NT2/D1 (cell line): ENCODE measurements around the gene NLGN4Y.

Source experiments
- DNase-seq: peaks from one replicate; pipeline ENCODE4 v3.0.0-alpha.2; 2011; ENCODE audit warnings: low read depth, low spot score
- H3K27me3 ChIP-seq: 2 replicates; pipeline ENCODE4 v1.6.0; 2011; ENCODE audit warnings: mild to moderate bottlenecking; ENCODE audit not compliant: insufficient read length, insufficient read depth
- H3K36me3 ChIP-seq: 2 replicates; pipeline ENCODE4 v1.6.1; 2011; ENCODE audit warnings: mild to moderate bottlenecking, low read length, mixed read lengths; ENCODE audit not compliant: insufficient read depth, insufficient read length
- H3K4me1 ChIP-seq: 2 replicates; pipeline ENCODE4 v1.5.1; 2011; ENCODE audit not compliant: insufficient read depth, insufficient read length
- H3K4me3 ChIP-seq: 2 replicates; pipeline ENCODE4 v1.5.1; 2011; ENCODE audit warnings: low read depth; ENCODE audit not compliant: insufficient read length
- H3K9ac ChIP-seq: 2 replicates; pipeline ENCODE4 v1.6.0; 2011; ENCODE audit warnings: low read depth; ENCODE audit not compliant: insufficient read length
- H3K9me3 ChIP-seq: 2 replicates; pipeline ENCODE4 v1.5.1; 2011; ENCODE audit warnings: mild to moderate bottlenecking, low read length; ENCODE audit not compliant: insufficient read depth
- SUZ12 ChIP-seq: IDR thresholded peaks from 2 replicates; pipeline ENCODE4 v1.6.1; 2011; ENCODE audit not compliant: insufficient read length, insufficient read depth; ENCODE audit errors: extremely low read depth
- YY1 ChIP-seq: IDR thresholded peaks from 2 replicates; pipeline ENCODE4 v1.6.1; 2011; ENCODE audit not compliant: insufficient read length, insufficient read depth
- ZNF274 ChIP-seq: IDR thresholded peaks from 2 replicates; pipeline ENCODE4 v1.6.1; 2011; ENCODE audit warnings: mild to moderate bottlenecking, low read depth, low read length

Gene NLGN4Y

DNA sequence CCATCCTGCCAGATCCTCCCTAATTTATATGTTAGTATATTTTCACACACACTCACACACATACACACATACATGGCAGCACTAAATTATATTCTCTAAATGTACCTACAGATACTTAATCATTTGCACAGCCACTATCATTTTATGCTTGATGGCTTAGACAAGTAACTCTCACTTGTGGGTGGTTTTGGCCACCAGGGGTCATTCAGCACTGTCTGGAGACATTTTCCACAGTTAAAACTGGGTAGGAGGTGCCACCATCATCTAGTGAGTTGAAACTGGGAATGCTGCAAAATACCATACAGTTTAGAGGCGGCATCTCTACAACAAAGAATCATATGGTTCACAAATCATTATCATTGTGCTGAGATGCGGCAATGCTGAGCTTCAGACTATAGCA lies 94.2 kb downstream of the NLGN4Y start:
- Histone ChIP-seq H3K4me3 (no peak overlapping the region), H3K9me3 (no peaks in the 10 kb centered on the region), H3K9ac (no peak overlapping the region), H3K36me3 (no peaks in the 10 kb centered on the region), H3K27me3 (no peaks in the 10 kb centered on the region), H3K4me1 (no peaks in the 10 kb centered on the region)
- TF ChIP-seq YY1: no peak
- TF ChIP-seq SUZ12: no peak
- TF ChIP-seq ZNF274: no peak
- no peak for DNase-seq

DNA sequence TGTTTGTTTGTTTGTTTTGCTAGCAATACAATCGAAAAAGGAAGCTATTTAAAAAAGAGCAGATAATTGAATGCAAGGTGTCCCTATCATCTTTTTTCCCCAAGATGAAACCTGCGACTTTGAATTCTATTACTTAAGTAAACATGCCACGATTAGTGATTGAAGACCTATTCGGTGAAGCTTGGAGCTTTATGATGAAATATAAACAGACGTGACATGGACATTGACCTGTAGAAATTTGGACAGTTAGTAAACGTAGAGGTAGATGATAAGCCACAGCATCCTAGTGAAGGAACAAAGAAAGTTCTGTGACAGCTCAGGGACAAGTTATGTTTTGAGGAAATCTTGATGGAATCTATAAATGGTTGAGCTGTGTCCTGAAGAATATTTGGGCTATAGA lies 103.9 kb downstream of the NLGN4Y start:
- no peak for TF ChIP-seq ZNF274
- TF ChIP-seq YY1: no peak
- TF ChIP-seq SUZ12: no peak
- no peaks in the 10 kb centered on the region for H3K4me1 ChIP-seq
- H3K9me3 ChIP-seq: no peaks in the 10 kb centered on the region
- H3K27me3 ChIP-seq: no peaks in the 10 kb centered on the region
- no peak for DNase-seq
- no peak overlapping the region for H3K4me3 ChIP-seq
- peaks cover 6% of the 10 kb centered on the region for H3K36me3 ChIP-seq
- H3K9ac ChIP-seq: no peak overlapping the region

GRCh38 chrY:14631676-14632075 lies 107.3 kb downstream of the NLGN4Y start:
- Histone ChIP-seq H3K9ac (no peak overlapping the region), H3K9me3 (no peaks in the 10 kb centered on the region), H3K4me3 (no peak overlapping the region), H3K4me1 (no peaks in the 10 kb centered on the region), H3K27me3 (no peaks in the 10 kb centered on the region), H3K36me3 (peaks cover under 1% of the 10 kb centered on the region)
- DNase-seq: no peak
- TF ChIP-seq SUZ12 (no peak), ZNF274 (no peak), YY1 (no peak)

GRCh38 chrY:14633718-14634117 lies 109.4 kb downstream of the NLGN4Y start:
- H3K9me3 ChIP-seq: no peaks in the 10 kb centered on the region
- H3K4me3 ChIP-seq: no peak overlapping the region
- no peaks in the 10 kb centered on the region for H3K36me3 ChIP-seq
- H3K27me3 ChIP-seq: no peaks in the 10 kb centered on the region
- DNase-seq: no peak
- TF ChIP-seq ZNF274 (no peak), YY1 (no peak), SUZ12 (no peak)
- no peaks in the 10 kb centered on the region for H3K4me1 ChIP-seq
- H3K9ac ChIP-seq: no peak overlapping the region

DNA sequence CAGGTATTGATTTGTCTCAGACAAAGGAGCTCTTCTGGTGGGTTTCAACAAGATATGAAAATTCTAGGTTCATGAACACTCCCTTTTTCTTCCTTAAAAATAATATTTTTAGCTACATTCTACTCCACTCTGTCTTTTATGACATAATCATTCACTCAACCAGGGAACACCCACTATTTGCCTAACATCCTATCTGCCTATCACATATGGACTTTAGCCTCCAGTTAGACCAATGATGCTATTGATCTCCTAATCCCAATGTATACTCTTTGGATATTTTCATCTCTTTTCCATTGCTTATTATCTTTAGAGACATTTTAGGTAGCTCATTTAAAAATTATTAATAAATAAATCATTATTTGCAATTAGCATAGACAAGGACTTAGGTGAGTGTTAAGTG lies 110.6 kb downstream of the NLGN4Y start:
- DNase-seq: no peak
- Histone ChIP-seq H3K4me3 (no peak overlapping the region), H3K27me3 (no peaks in the 10 kb centered on the region), H3K9me3 (no peaks in the 10 kb centered on the region), H3K36me3 (no peaks in the 10 kb centered on the region), H3K9ac (no peak overlapping the region), H3K4me1 (no peaks in the 10 kb centered on the region)
- TF ChIP-seq SUZ12 (no peak), YY1 (no peak), ZNF274 (no peak)

GRCh38 chrY:14637551-14637950 lies 113.2 kb downstream of the NLGN4Y start:
- TF ChIP-seq YY1 (no peak), ZNF274 (no peak), SUZ12 (no peak)
- Histone ChIP-seq H3K27me3 (no peaks in the 10 kb centered on the region), H3K4me3 (no peak overlapping the region), H3K4me1 (no peaks in the 10 kb centered on the region), H3K36me3 (peaks cover 4% of the 10 kb centered on the region), H3K9ac (no peak overlapping the region), H3K9me3 (no peaks in the 10 kb centered on the region)
- DNase-seq: no peak

DNA sequence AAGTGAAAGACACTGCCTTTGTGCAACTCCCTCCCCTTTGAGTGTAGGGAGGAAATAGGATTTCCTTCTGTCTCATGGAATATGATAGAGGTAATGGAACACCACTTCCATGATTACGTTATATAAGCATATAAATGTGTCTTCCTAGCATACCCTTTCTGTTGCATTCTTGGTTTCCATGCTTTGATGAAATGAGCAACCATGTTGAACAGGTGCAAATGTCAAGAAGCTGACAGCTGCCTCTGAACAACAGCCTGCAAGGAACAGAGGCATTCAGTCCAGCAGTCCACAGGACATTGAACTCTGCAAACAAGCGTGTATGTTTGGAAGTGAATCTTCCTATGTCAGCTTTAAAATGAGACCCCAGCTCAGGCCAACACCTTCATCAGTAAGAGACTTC lies 117.5 kb downstream of the NLGN4Y start:
- Histone ChIP-seq H3K4me3 (no peak overlapping the region), H3K9ac (no peak overlapping the region), H3K27me3 (no peaks in the 10 kb centered on the region), H3K9me3 (no peaks in the 10 kb centered on the region), H3K4me1 (no peaks in the 10 kb centered on the region), H3K36me3 (peaks cover 4% of the 10 kb centered on the region)
- DNase-seq: no peak
- TF ChIP-seq YY1 (no peak), SUZ12 (no peak), ZNF274 (no peak)

DNA sequence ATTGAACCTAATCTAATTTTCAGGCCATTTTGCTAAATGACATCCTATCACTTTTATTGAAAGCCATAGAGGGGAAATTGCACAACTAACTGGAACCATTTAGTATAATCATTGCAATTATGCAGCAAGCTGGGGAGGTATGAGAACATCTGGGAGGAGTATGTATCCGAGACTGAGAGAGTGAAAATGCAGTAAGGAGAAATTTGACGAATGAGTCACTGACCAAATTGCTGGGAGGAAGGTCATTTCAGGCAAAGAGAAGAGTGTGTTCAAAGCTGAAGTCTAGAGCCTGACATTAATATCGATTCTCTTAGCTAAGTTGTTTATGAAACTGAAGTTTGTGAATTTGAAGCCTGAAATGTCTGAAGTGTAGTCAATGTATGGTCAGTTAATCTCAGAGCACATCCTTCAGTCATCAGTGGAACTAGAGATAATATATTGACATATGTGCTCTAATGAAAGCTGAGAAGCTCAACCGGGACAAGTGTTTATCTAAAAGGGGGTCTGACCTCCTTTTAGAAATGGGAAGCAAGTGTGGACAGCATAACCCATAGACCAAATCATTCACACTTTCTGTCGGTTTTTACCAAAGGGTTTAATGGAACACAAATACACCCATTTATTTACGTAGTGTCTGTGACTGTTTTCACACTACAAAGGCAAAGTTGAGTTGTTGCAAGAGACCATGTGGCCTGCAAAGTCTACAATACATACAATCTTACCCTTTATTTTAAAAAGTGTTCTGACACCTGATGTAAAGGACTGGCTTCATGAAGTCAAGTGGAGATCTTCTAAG lies 120.0 kb downstream of the NLGN4Y start:
- Histone ChIP-seq H3K9me3 (no peaks in the 10 kb centered on the region), H3K4me1 (no peaks in the 10 kb centered on the region), H3K27me3 (no peaks in the 10 kb centered on the region), H3K9ac (no peak overlapping the region), H3K36me3 (peaks cover 4% of the 10 kb centered on the region), H3K4me3 (no peak overlapping the region)
- TF ChIP-seq YY1 (no peak), ZNF274 (no peak), SUZ12 (no peak)
- no peak for DNase-seq
